ENCODE results near the gene NUDT3. TPM values are rescaled to one million over a fixed set of nuclear protein-coding genes. Genes with fewer than 3 reads are reported as not detected.
A peak's percentile ranks its signal among the peaks of the same experiment; 100 is the strongest.

The NUDT3 gene
- total and polyA plus RNA-seq, 9 of the 15 experiments (the other 6 are each of a cell fraction or from before 2014, with no cell fraction given): 5.4 to 81.2 (median 56.4) TPM

- peaks cover 44 to 48% of the 10 kb centered on the region in 2 experiments for H3K4me1 ChIP-seq (replicated peaks in 1 of 2; ENCODE audit: control insufficient read depth in 2 of 2, insufficient read depth in 2 of 2, low read length in 2 of 2)
- intact Hi-C loops (cut with micrococcal nuclease): no loop called here
- TF ChIP-seq SRSF1 (IDR thresholded peaks at IDR 0.05; ENCODE audit: low read depth, low read length) (peak; percentile 86; the same call in 1 of the 2 replicates), ATF1 (CRISPR knock-in tag; IDR thresholded peaks at IDR 0.05) (no peak), ATF1 (tag; IDR thresholded peaks at IDR 0.05) (peak; percentile 90), CREB1 (IDR thresholded peaks at IDR 0.05) (peak; percentile 83; the same call in 1 of the 2 replicates), CREB1 (CRISPR knock-in tag; IDR thresholded peaks at IDR 0.05) (0 out of 2 replicates have a peak, but pooled peaks have one; percentile 43), RB1 (IDR thresholded peaks at IDR 0.05; ENCODE audit: low read depth) (peak; percentile 85), ARID3A (IDR thresholded peaks at IDR 0.05; ENCODE audit: borderline replicate concordance, low read depth, low read length) (peak; percentile 47; the same call in 1 of the 2 replicates), THAP12 (CRISPR knock-in tag; IDR thresholded peaks at IDR 0.05) (peak; percentile 97), GTF2F1 (IDR thresholded peaks at IDR 0.05; ENCODE audit: low read depth, low read length) (peak; percentile 93), CHD2 (IDR thresholded peaks at IDR 0.05; ENCODE audit: low read depth, low read length) (peak; percentile 34; the same call in 1 of the 2 replicates), POLR2B (IDR thresholded peaks at IDR 0.05; ENCODE audit: low read depth, partially characterized antibody) (peak; percentile 99), HNRNPL (IDR thresholded peaks at IDR 0.05; ENCODE audit: low read depth, low read length) (peak; percentile 92; the same call in 1 of the 2 replicates), ZNF197 (CRISPR knock-in tag; IDR thresholded peaks at IDR 0.05; ENCODE audit: low read depth) (peak; percentile 51; the same call in 1 of the 2 replicates), CREB3L1 (IDR thresholded peaks at IDR 0.05; ENCODE audit: borderline replicate concordance, low read depth) (no peak; the same call in 1 of the 2 replicates), ZBTB1 (CRISPR knock-in tag; IDR thresholded peaks at IDR 0.05; ENCODE audit: borderline replicate concordance, low read depth) (peak; percentile 80; the same call in 1 of the 2 replicates), BACH1 (tag; IDR thresholded peaks at IDR 0.05) (no peak)
These were observed 155.8 kb downstream of the NUDT3 start, which contains the start of gene HMGA1 for GRCh38 chr6:34236443-34237315. Gene HMGA1 (plus strand): TSS chr6:34236873. CDS start chr6:34240781, 3,908 bp downstream.

More at GRCh38 chr6:34236443-34237315, 155.8 kb downstream of the NUDT3 start, which contains the start of gene HMGA1:
- Histone ChIP-seq H3K27ac (ENCODE audit: extremely low read depth, low read depth, low read length) (peak within 1 kb of the TSS; percentile 98), H3K9ac (ENCODE audit: insufficient read depth in 1 of 2, low read depth in 2 of 2, low read length in 2 of 2) (peak within 1 kb of the TSS; percentile 97 to 99), H3K9me1 (ENCODE audit: control insufficient read depth, insufficient read depth, low read length) (no peaks in the 10 kb centered on the region), H3K4me3 (peak within 1 kb of the TSS; percentile 85), H3K9me3 (replicated peaks; ENCODE audit: control insufficient read depth, insufficient read depth, low read depth, low read length) (no peaks in the 10 kb centered on the region), H4K20me1 (replicated peaks; ENCODE audit: control insufficient read depth, insufficient read depth, low read length) (peaks cover 29% of the 10 kb centered on the region), H2AFZ (ENCODE audit: low read depth, low read length) (peak within 1 kb of the TSS; percentile 40), H3K4me2 (ENCODE audit: insufficient read depth, low read length) (peak within 1 kb of the TSS; percentile 88), H3K79me2 (ENCODE audit: control insufficient read depth, insufficient read depth, low read length) (peaks cover 57% of the 10 kb centered on the region), H3K27me3 (ENCODE audit: control insufficient read depth in 2 of 2, insufficient read depth in 2 of 2, low read length in 2 of 2) (no peaks in the 10 kb centered on the region), H3K36me3 (ENCODE audit: control insufficient read depth, insufficient read depth, low read length) (peaks cover 38% of the 10 kb centered on the region)
- in situ Hi-C loops (cut with MboI): no loop called here
- DNase-seq (ENCODE audit: extremely low read depth in 1 of 4, low spot score in 3 of 4): peak; percentile 88 to 98 (median 94)
- no TSS peak for BruUV-seq (replicated peaks)
- POLR2A ChIA-PET: interaction anchor here (0.5 to 1.8 kb wide), 34 partner anchors 10 to 1141 kb away, joined by 3 to 14 read pairs (median 4); partner anchors contain the start of gene SMIM29
- under 1% methylated on average over 69 of the region's 91 CpGs for WGBS (ENCODE audit: insufficient coverage, low coverage, missing lambda C conversion rate)
- peak; percentile 82 for ATAC-seq
- peak; percentile 11 for FAIRE-seq
- CTCF ChIA-PET (ENCODE audit: low intra/inter-chr PET ratio): interaction anchor here (0.6 to 1.9 kb wide), 3 partner anchors 40 to 903 kb away, joined by 3 to 6 read pairs (median 4); no protein-coding TSS in a partner anchor
